Lower lobe of right lung (tissue), 2 donors: ENCODE measurements around the gene KAT2B. TPM values are rescaled to one million over a fixed set of nuclear protein-coding genes. Genes with fewer than 3 reads are reported as not detected.

Experiments used
- ATAC-seq, 2 donors: fragments of 200-7000 bp; cut with Tn5 transposase; one replicate each; pipeline ENCODE4 v1.9.1; 2020 to 2022; ENCODE audit warnings: mild to moderate bottlenecking in 2 of 2, moderate library complexity in 2 of 2
- DNase-seq: peaks from one replicate; pipeline ENCODE4 v3.0.0-alpha.2; 2020
- H3K27ac ChIP-seq: fragments of 200-600 bp; one replicate; pipeline ENCODE4 v1.8.0; 2022
- H3K27me3 ChIP-seq: fragments of 200-600 bp; one replicate; pipeline ENCODE4 v1.8.0; 2022; ENCODE audit warnings: low read depth
- H3K36me3 ChIP-seq: fragments of 200-600 bp; one replicate; pipeline ENCODE4 v1.8.0; 2022; ENCODE audit warnings: mild to moderate bottlenecking
- H3K4me1 ChIP-seq: fragments of 200-600 bp; one replicate; pipeline ENCODE4 v1.8.0; 2022
- H3K4me3 ChIP-seq: fragments of 200-600 bp; one replicate; pipeline ENCODE4 v1.8.0; 2022; ENCODE audit warnings: mild to moderate bottlenecking
- H3K9me3 ChIP-seq: fragments of 200-600 bp; one replicate; pipeline ENCODE4 v1.8.0; 2022
- CTCF ChIP-seq: fragments of 200-600 bp; IDR thresholded peaks from one replicate; pipeline ENCODE4 v1.8.0; 2022; ENCODE audit warnings: antibody characterized with exemption, mild to moderate bottlenecking
- intact Hi-C: fragments of 100-400 bp; cut with DNase I; formaldehyde crosslinking; loops from one replicate; pipeline ENCODE4 v1.11.0; 2022
- total RNA-seq: library from RNA; stranded (reverse); fragmentation: NEBNext Ultra II Directional; extraction: Animal tissue kit (Norgen Biotek cat#: 25700); gene quantifications from one replicate; pipeline ENCODE4 v1.2.1, GENCODE V29; 2021
- donor health status: DM: no; HTN: yes; CAD: no; lungs with severe emphysema.

KAT2B gene
- total RNA-seq, 1 donor from 2014 or later: 41.4 TPM

GRCh38 chr3:20074226-20075063 lies 34.2 kb downstream of the KAT2B start:
- H3K9me3 ChIP-seq: no peaks in the 10 kb centered on the region
- DNase-seq (no peak), ATAC-seq (no peak)
- no peaks in the 10 kb centered on the region for H3K27me3 ChIP-seq
- TF ChIP-seq CTCF: no peak
- no peak overlapping the region for H3K4me3 ChIP-seq
- H3K4me1 ChIP-seq: no peaks in the 10 kb centered on the region
- H3K27ac ChIP-seq: no peak overlapping the region
- H3K36me3 ChIP-seq: peaks cover 4% of the 10 kb centered on the region
- intact Hi-C loops: no loop called here

DNA sequence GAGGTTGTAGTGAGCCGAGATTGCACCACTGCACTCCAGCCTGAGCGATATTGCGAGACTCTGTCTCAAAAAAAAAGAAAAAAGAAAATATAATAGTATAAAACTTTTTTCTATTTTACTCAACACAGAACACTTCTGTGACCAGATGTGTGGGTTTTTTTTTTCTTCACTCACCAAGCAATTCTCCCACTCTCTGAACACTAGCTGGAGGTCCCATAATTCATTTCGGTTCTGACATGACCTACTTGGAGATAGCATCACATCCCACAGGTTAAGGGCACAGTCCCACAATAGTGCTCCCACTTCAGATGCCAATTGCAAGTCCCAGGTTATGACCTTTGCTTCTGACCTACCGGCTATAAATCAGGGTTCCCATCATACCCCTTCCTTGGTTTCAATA lies 35.0 kb downstream of the KAT2B start:
- Histone ChIP-seq H3K27me3 (no peaks in the 10 kb centered on the region), H3K4me3 (no peak overlapping the region), H3K27ac (no peak overlapping the region), H3K9me3 (no peaks in the 10 kb centered on the region), H3K4me1 (no peaks in the 10 kb centered on the region), H3K36me3 (peaks cover 4% of the 10 kb centered on the region)
- no peak for DNase-seq
- no peak for TF ChIP-seq CTCF
- ATAC-seq: no peak
- intact Hi-C loops: no loop called here

DNA sequence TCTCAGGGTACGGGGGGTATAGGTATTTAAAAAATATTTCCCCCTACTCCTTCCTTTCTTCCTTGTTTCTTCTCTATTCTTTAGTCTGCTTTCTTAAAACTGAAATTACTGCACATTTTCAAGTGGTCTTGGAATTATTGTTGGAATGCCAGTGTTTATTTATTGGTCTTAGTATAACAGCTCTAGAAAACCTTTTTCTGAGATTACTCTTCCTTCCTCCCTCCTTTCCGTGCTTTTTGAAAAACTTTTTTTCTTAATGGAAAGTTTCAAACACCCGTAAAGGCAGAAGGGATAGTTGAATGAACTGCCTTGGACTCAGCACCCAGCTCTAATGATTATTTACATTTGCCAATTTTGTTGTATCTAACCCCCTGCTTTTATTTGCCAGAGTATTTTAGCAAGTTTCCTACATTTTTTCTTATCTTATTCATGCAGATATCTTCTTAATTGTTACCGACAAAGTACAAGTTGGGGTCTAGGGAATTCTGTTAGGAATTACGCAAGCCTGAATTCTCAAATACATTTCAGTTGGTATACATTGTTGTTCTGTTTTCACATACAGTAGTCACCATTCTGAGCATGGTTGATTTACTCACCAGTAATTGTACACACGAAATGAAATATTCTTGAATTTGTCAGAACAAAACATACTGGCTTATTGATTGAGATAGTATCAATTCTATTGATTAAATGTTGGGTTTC lies 36.2 kb downstream of the KAT2B start:
- peaks cover 11% of the 10 kb centered on the region for H3K4me1 ChIP-seq
- peaks cover 4% of the 10 kb centered on the region for H3K36me3 ChIP-seq
- TF ChIP-seq CTCF: no peak
- no peak overlapping the region for H3K4me3 ChIP-seq
- H3K27me3 ChIP-seq: no peaks in the 10 kb centered on the region
- no peak overlapping the region for H3K27ac ChIP-seq
- DNase-seq: no peak
- no peaks in the 10 kb centered on the region for H3K9me3 ChIP-seq
- intact Hi-C loops: no loop called here
- ATAC-seq: no peak

GRCh38 chr3:20077068-20077467 lies 36.8 kb downstream of the KAT2B start:
- ATAC-seq (no peak), DNase-seq (no peak)
- peaks cover 12% of the 10 kb centered on the region for H3K4me1 ChIP-seq
- no peak overlapping the region for H3K27ac ChIP-seq
- no peak for TF ChIP-seq CTCF
- H3K36me3 ChIP-seq: peaks cover 4% of the 10 kb centered on the region
- intact Hi-C loops: no loop called here
- H3K4me3 ChIP-seq: no peak overlapping the region
- no peaks in the 10 kb centered on the region for H3K9me3 ChIP-seq
- no peaks in the 10 kb centered on the region for H3K27me3 ChIP-seq

- intact Hi-C loops: no loop called here
- H3K4me1 ChIP-seq: peaks cover 12% of the 10 kb centered on the region
- DNase-seq: no peak
- H3K36me3 ChIP-seq: no peaks in the 10 kb centered on the region
- H3K9me3 ChIP-seq: no peaks in the 10 kb centered on the region
- TF ChIP-seq CTCF: no peak
- no peak for ATAC-seq
- no peaks in the 10 kb centered on the region for H3K27me3 ChIP-seq
- H3K4me3 ChIP-seq: no peak overlapping the region
- no peak overlapping the region for H3K27ac ChIP-seq
These were observed 38.0 kb downstream of the KAT2B start for GRCh38 chr3:20078194-20078714.
